22Rv1 (cell line): ENCODE results near the gene SPECC1L.

Experiments used
- H3K27ac ChIP-seq: fragments of 450-650 bp; 2 replicates; pipeline ENCODE4 v1.5.1; 2017
- ZFX ChIP-seq: fragments of 450-650 bp; IDR thresholded peaks from 2 replicates; pipeline ENCODE4 v1.6.1; 2017; ENCODE audit warnings: antibody characterized with exemption, borderline replicate concordance
- TF ChIP-seq, protein P1 (sequence below): fragments of 450-650 bp; IDR thresholded peaks from 2 replicates; pipeline ENCODE4 v1.5.1; 2017; ENCODE audit warnings: mild to moderate bottlenecking

SPECC1L gene

DNA sequence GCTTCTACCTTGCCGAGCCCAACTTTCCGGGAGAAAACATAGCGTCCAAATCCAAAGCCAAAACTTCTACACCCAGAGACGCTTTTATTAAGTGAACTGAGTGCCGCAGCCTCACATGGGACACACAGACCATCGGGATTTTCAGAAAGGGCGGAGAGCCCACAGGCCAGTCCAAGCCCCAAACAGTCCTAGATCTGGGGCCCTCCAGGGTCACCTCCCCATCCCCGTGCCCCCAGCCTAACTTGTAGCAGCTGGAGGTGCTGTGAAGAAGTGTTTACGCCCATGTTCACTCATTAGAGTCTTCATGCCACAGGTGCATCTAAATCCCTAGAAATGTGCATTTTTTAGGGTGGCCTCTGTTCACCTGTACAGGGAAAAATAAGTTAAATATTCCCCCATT is 142.6 kb downstream of the SPECC1L start:
- no peak overlapping the region for H3K27ac ChIP-seq
- TF ChIP-seq, protein P1, sequence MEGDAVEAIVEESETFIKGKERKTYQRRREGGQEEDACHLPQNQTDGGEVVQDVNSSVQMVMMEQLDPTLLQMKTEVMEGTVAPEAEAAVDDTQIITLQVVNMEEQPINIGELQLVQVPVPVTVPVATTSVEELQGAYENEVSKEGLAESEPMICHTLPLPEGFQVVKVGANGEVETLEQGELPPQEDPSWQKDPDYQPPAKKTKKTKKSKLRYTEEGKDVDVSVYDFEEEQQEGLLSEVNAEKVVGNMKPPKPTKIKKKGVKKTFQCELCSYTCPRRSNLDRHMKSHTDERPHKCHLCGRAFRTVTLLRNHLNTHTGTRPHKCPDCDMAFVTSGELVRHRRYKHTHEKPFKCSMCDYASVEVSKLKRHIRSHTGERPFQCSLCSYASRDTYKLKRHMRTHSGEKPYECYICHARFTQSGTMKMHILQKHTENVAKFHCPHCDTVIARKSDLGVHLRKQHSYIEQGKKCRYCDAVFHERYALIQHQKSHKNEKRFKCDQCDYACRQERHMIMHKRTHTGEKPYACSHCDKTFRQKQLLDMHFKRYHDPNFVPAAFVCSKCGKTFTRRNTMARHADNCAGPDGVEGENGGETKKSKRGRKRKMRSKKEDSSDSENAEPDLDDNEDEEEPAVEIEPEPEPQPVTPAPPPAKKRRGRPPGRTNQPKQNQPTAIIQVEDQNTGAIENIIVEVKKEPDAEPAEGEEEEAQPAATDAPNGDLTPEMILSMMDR, result no peak
- TF ChIP-seq ZFX, result no peak

DNA sequence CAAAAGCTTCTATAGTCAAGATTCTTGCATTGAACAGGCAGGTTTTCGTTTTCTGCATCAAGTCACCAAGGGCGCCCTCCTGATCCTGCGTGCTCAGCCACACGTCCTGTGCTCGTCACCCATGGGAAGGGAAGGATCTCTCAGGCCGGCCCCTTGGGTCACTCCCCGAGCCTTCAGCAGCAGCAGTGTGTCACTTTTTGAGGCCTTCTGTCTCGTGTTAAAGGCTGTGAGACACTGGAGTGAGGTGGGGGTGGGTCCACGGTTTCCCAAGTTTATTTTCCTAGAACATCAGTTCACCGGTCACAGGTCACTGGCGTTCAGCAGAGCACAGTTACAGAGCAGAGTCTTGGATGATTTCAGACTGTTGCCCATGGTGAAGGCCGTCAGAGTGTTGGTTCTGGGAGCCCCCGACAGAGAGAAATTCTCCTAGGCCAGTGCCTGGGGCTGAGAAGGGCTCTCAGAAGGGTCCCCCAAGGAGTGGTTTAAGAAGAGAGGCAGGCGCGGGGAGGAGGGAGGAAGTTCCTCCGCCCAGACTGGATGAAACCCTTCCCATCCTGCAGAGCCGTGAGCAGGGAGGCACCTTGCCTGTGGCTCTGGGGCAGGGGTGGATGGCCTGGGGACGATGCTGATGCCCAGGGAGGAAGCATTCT is 143.2 kb downstream of the SPECC1L start:
- TF ChIP-seq, protein P1, result no peak
- TF ChIP-seq ZFX, result no peak
- H3K27ac ChIP-seq, result no peak overlapping the region

DNA sequence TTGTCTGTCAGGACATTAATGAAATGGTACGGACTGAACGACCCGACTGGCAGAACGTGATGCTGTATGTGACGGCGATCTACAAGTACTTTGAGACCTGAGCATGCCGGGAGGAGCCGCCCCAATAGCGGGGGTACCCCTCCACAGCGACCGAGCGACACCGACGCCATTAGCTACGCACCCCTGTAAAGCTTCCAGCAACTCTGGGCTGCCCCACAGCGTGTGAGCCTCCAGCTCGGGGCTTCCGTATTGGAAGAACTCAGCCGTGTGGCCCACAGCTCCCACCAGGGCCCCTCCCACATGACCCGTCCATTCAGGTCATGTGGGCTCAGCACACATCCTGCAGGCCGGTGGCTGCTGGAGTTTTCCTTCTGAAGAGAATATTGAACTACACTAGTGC is 143.9 kb downstream of the SPECC1L start:
- no peak overlapping the region for H3K27ac ChIP-seq
- no peak for TF ChIP-seq ZFX
- TF ChIP-seq, protein P1, result no peak

DNA sequence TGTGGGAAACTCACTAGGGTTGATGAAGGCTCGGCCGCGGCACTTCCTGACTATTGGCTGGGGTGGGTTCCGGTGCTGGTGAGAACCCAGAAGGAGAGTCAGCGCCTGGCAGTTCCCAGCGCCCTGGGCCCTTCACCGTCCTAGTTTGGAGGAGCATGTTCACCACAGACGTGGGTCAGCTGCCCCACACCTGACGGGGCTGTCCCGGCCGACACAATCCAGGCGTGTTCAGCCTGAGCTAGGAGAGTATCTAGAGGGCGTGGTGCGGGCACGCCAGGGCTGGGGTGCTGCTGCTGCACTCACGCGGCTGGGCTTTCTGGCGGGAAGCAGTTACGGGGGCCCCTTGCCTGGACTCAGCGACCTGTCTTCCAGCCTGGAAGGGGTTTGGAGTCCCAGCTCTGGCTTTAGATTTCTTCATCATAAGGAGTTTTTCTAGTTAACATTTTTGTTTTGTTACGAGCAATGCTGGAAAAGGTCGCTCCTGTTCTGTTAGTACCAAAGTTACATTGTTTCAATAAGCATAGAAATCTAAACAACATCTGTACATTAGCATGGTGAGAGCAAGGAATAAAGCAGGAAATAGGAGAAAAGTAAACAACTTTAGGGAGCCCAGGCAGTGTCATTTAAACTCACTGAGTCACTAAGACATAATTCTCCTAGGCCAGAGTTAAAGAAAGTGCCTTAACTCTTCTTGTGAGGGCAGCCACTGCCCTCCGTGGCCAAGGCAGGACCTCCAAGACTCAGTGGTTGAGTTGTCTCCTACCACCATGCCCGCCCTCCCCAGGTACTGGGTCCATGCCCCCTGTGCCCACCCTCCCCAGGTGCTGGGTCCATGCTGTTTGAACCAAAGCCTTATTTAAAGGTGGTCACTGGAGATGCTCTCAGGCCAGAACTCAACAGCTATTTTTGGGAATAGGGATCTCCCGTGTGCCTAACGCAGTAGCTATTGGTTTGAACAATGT is 144.6 kb downstream of the SPECC1L start:
- TF ChIP-seq, protein P1, result no peak
- no peak overlapping the region for H3K27ac ChIP-seq

DNA sequence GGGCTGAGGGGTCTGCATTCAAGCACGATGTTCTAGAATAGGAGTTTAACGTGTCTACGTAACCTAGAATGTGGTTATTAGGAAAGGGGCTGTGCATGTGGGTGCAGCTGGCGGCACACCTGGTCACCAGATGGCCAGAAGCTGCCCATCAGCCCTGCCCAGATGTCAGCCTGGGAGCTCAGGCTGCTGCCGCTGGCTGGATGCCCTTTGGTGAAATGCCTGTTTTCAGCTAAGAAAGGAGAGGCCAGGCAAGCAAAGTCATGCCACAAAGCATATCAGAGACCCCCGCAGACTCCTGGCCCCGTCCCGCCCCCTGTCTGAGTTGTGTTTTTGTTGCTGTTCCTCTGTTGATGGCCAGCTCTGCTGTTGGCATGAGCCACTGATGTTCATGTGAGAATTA is 145.5 kb downstream of the SPECC1L start:
- TF ChIP-seq, protein P1, result no peak
- no peak for TF ChIP-seq ZFX
- H3K27ac ChIP-seq, result no peak overlapping the region

DNA sequence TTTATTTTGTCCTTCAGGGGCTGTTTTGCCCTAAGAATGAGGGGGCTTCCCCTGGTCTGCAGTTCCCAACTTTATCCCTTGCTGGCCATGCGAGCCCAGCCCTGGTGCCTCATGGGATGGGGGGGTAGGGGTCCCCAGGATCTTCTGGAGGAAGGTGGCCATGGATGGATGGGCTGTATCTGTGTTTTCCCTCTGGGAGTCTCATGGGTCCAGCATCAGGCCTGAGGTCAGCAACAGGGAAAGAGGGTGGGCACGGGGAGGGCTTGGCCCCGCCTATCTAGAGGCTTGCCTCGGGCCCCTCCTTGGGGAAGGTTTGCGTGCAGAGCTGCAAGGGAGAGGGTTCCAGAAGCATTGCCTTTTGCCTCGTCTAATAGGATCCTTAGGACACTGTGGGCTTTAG is 146.0 kb downstream of the SPECC1L start:
- H3K27ac ChIP-seq, result no peak overlapping the region

More for the DNA sequence above, 146.0 kb downstream of the SPECC1L start:
- no peak for TF ChIP-seq ZFX
- TF ChIP-seq, protein P1, result no peak
